ENCODE results near the gene WNT8A.
"Not testable (repeated sequence)": the region's sequence is repeated elsewhere in the genome, so short reads cannot be mapped to it uniquely, and the experiment has no call there.

Gene WNT8A, protein sequence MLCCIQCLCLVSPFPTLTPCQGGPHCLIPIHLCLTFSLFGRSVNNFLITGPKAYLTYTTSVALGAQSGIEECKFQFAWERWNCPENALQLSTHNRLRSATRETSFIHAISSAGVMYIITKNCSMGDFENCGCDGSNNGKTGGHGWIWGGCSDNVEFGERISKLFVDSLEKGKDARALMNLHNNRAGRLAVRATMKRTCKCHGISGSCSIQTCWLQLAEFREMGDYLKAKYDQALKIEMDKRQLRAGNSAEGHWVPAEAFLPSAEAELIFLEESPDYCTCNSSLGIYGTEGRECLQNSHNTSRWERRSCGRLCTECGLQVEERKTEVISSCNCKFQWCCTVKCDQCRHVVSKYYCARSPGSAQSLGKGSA

DNA sequence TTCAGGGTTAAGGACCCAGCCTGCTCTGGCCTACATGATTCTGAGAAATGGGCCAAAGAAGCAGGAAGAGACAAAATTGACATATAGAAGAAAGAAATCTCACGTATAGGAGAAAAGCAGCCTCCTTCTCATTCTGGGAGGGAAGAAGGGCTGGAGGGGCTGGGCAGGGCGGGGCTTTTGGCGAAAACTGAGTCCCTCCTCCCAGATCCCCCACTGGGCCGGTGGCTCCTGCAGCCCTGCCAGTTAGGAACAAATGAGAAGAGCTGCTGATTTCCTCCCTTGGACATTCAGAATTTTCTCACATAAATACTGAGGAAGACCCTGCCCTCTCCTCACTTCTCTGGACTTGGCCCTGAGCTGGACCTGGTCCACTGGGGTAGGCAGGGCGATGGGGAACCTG is at the start of gene WNT8A:
TSS of gene WNT8A (plus strand) at position 332 of the 400 bp plus-strand sequence. CDS start 95 bp downstream, outside the sequence.
- DNase-seq (ENCODE audit: low spot score), result no peak

DNA sequence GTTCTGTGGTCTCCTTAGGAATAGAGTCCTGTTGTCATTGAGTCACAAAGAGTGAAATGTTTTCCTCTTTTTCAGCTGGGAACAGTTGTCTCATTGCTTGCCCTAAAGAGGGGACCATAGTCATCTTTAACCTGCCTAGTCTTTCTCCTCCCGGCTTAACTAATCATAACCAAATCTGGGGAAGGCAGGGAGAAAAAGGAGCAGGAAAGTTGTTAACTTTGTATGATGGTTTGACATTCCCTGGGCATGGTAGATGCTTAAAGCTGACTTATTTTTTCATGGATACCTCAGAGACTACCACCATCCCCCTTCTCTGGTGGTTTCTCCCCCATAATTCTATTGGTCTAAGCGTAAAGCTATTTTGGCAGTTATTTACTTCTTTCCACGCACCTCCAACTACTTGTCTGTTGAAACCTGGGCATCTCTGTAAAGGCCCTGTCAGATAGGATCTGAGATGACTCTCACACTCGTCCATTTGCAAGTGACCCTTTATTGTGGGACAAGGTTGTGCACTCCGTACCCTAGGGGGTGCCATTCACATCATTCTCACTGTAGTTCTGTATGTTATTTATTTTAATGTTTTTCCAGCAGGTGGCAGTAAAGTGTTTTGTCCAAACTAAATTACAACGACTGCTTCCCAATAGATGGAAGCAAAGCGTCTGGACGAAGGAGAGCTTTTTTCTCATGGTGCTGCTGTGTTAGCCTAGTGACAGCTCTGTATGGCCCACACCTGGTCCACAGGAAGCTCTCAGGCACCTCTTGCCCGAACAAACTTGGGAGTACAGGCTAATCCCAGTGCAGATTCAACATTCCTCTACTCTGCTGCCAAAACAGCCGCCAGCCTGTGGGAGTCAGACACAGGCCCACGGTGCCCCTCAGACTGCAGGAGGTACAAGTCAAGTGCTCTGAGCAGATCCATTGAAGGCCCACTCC is 48.0 kb upstream of the WNT8A start:
- peak; percentile 97 for DNase-seq (ENCODE audit: low spot score)

DNA sequence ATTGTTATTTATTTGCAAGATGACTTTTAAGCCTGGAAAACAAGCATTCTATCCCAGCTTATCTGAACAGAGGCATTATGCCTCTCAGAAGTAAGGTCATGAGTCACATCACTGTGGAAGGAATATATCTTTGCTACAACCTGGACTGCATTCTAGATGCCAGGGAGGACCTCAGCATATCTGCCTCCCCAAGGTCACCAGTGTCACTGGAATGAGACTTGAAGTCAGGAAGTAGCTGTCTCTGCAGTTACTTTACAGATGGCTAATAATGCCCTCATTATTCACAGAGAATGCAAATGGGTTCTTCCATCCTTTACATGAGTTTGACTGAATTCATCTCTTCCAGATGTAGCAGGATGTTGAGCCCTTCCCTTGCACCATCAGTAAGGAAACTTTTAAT is 46.6 kb upstream of the WNT8A start:
- no peak for DNase-seq (ENCODE audit: low spot score)

DNA sequence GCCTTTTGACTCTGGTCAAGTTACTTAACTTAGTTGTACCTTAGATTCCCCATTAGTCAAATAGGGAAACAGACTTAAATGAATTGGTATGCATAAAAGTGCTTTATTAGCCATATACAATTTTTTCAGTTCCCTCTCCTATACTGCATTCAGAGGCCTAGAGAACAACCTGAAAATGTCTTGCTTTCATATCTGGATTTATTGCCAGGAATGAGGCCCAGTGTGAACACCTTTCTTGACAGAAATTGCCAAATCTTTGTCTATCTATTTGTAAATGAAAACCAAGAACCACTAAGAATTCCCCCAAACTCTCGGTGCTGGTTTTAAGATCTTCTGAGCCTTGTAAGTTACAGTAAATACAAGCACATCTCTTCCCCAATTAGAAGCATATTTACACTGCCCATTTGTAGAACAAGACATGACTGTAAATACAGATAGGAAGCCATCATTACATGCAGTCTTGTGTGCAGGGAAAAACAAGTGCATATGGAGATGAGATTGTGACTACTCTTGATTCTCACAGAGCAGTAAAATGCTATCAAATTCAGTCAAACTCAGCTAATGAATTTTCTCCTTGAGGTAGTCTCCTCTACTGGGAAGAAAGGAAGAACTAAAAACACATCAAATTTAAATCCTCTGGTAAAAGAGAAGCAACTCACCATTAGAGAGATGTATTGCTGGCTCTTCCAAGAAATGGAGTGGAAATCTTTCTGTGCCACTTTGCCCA is 45.8 kb upstream of the WNT8A start:
- DNase-seq (ENCODE audit: low spot score), result no peak

DNA sequence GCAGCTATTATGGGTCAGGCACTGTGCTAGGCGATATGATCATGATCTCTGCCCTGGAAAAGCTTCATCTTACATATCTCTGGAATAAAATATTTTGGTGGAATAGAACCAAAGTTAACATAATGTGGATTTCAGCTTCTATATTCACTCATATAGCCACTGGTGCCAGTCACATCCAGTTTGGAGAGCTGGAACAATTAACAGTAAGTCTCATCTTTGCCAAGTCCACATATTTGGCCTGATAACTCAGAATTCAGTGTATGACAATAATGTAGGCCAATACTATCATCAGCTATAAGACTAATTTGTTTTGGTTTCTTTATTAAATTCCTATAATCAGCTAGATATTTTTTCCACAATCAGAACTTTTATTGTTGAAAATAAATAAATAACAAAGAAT is 45.0 kb upstream of the WNT8A start:
- no peak for DNase-seq (ENCODE audit: low spot score)

DNA sequence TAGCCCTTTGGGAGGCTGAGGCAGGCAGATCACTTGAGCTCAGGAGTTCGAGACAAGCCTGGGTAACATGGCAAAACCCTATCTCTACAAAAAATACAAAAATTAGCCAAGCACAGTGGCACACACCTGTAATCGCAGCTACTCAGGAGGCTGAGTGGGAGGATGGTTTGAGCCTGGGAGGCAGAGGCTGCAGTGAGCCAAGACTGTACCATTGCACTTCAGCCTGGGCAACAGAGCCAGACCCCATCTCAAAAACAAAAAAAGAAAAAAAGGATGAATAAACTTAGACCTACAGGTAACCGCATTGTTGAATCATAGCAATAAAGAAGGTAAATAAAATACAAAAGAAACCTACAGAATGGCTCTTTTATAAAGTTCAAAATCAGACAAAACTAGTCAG is 38.5 kb upstream of the WNT8A start:
- not testable (repeated sequence) for DNase-seq (ENCODE audit: low spot score)

DNA sequence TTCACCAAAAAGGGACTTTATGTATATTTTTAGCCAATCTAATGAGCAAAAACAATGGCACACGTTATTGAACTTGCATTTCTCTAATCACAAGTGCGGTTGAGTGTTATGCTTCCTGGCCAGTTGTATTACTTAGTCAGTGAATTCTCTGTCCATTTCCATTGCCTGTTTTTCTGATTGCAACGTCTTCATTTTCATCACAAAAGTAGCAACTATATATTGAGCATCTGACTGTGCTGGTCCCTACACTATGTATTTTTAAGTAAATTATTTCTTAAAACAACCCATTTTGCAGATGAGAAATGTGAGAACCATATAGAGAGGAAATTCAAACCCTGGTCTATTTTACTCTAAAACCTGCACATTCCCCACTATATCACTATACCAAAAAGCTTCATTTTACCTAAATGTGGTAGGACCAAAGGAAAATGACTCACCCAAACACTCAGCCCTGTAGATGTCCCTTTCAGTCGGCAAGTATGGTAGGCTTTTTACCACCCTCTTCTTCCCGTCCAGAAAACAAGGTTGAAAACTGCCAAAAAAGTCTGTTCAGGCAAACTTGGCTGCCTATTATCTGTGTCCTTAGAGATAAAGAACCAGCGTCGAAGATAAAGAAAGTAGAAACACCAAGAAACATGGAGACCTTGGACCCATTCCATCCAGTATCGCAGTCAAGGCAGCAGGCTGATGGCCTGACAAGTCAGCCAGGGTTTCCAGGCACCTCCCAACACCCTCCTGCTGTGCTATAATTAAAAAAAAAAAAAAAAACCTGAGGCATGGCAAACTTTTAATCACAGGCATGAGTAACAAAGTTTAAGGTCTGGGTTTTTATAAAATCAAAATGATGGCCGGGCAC is 32.2 kb upstream of the WNT8A start:
- no peak for DNase-seq (ENCODE audit: low spot score)

DNA sequence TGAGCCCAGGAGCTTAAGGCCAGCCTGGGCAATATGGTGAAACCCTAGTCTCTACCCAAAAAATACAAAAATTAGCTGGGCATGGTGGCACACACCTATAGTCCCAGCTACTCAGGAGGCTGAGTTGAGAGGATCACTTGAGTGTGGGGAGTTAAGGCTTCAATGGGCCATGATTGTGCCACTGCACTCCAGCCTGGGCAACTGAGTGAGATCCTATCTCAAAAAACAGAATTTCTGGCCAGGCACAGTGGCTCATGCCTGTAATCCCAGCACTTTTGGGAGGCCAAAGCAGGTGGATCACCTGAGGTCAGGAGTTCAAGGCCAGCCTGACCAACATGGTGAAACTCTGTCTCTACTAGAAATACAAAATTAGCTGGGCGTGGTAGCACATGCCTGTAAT is 31.1 kb upstream of the WNT8A start:
- not testable (repeated sequence) for DNase-seq (ENCODE audit: low spot score)

DNA sequence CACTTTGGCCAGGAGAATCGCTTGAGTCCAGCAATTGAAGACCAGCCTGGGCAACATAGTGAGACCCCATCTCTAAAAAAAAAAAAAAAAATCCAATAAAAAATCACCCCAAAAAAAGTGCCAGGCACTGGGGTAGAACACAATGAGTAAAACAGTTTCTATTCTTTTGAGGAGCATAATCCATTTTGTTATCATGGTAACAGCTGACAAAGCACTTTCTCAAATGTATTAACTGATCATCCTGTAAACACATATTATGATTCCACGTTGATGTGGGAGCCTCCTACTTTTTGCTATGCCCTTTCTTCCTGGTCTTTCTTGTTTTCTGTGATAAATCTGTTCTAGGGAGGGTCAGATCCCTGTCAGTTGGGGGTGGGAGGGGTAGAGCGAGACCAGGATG is 30.3 kb upstream of the WNT8A start:
- no peak for DNase-seq (ENCODE audit: low spot score)

DNA sequence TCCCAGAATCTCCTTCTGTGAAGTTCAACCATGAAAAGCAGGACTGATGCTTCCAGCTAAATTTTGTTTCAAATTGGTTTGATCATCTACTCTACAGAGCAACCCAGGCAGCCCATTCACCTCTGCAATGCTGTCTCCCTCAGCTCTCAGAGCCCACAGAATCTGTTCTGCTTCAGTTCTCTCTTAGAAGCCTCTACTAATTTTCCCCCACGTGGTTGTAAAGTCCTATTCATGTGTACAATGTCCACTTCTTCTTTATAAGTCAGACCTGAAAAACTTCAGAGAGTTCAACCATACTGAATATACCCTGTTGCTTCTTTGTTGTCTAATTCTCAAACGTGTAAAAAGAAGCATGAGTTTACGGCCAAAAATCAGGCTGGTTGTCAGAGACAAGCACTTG is 29.6 kb upstream of the WNT8A start:
- no peak for DNase-seq (ENCODE audit: low spot score)

DNA sequence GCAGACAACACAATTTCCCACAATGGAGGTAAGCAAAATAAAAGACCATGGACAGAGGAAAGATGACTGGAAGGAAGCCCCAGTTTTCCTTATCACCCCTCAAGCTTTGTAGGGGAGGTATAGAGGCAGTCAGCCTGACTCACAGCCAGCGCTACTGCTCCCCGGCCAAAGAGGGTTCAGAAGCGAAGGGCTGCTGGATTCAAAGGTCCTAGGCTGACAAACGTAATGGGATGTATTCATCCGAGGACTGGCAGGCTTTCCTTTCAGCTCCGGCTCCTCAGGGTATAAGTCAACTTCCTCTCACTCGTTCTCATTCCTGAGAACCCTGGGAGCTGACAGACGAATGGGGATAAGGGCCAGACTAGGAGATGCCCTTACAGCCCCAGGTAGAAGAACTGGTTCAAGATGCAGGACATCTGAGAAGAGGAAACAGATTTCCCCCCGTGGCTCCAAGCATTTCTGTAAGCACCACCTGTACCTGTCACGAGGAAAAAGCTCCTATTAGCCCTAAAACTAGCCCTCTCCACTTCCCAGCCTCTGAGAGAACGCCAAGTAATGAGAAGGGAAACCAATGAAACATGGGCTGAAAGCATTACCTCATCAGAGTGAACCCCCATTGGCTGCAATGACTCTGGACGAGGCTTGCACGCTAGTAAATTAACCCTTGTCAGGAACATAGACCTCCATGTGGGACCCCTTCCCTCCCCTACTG is 28.8 kb upstream of the WNT8A start:
- no peak for DNase-seq (ENCODE audit: low spot score)

DNA sequence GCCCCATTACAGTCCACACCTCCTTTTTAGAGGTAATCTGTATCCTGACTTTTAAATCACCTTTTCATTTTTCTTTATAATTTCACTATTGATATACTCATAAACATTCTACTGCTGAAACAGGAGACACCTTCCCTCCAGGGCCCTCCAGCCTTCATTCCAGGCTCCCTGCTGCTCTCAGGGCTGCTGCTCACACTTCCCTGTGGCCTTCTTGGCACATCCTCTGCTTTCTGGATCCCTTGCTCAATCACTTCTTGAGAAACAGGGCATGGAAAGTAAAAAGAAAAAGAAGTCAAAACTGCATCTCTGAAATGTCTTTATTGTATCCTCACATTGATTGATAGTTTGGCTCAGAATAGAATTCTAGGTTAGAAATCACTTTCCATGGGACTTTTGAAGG is 19.3 kb upstream of the WNT8A start:
- DNase-seq (ENCODE audit: low spot score), result no peak

DNA sequence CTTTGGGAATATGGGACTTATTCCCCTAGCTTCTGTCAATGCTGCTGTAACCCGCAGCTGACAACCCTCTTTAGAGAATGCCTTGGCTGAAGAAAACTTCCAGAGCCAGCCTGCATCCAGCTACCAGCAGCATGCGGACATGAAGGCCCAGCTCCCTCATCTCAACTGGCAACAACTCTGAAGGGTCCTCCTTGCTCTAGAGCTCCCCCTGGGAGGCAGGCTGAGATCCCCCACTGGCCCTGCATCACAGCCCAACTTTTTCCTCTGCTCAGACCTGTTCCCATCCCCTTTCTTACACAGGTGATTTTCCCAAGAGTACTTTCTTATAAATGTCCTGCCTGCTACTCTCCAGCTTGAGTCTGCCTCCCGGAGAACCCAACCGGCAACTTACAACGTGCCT is 18.7 kb upstream of the WNT8A start:
- no peak for DNase-seq (ENCODE audit: low spot score)

DNA sequence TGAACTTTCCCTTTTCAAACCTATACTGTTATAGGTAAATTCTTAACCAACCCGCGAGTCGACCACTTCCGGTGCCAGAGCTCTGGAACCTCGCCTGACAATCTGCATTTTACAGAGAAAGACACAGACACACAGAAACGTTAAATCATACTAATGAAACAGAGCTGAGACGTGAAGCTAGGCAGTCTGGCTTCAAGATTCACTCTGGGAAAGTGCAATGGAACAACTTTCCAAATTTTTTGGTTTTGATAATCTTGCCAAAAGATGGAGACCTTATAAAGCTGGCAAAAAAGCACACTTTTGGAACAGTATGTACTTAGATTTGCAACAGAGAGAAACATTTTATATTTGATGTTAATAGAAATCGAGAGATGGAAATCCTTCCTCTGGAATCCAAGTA is 15.9 kb upstream of the WNT8A start:
- DNase-seq (ENCODE audit: low spot score), result no peak

DNA sequence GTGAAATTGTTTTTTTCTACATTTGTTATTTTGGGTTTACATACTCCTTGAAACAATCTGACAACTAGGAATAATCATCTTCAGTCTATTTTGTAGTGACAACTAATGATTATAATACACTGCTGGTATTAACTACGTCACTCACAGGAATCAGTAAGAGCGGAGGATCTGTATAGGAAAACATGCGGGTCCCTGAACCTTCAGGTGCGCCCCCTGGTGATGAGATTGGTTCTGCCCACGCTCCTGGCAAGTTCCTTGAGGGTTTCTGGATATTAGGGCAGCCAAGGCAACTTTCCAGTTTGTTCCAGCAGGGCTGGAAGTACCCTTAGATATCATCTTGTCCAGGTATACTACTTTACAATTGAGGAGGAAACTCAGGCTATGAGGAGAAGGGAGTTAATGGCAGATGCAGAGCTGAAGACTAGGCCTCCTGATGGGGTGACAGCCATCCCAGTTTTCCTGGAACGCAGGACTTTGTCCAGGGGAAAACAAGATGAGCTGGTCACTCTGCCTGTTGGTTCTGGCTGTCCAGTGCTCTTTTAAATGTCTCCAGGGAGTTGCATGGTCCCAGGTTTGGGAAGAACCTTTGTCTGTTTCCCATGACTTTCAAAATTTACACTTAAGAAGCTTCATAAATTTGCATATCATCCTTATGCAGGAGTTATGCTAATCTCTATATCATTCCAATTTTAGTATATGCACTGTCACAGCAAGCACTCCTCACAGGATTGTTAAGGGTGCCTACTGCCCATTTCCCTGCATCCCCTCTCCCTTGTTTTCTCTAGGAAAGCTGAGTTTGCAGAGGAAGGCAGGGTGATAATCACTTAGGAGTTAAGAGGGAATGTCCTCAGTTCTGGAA is 14.9 kb upstream of the WNT8A start:
- DNase-seq (ENCODE audit: low spot score), result peak; percentile 81

DNA sequence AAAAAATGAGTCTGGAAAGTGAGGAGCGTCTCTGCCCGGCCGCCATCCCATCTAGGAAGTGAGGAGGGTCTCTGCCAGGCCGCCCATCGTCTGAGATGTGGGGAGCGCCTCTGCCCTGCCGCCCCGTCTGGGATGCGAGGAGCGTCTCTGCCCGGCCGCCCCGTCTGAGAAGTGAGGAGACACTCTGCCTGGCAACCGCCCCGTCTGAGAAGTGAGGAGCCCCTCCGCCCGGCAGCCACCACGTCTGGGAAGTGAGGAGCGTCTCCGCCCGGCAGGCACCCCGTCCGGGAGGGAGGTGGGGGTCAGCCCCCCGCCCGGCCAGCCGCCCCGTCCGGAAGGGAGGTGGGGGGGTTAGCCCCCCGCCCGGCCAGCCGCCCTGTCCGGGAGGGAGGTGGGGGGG is 13.8 kb upstream of the WNT8A start:
- not testable (repeated sequence) for DNase-seq (ENCODE audit: low spot score)

DNA sequence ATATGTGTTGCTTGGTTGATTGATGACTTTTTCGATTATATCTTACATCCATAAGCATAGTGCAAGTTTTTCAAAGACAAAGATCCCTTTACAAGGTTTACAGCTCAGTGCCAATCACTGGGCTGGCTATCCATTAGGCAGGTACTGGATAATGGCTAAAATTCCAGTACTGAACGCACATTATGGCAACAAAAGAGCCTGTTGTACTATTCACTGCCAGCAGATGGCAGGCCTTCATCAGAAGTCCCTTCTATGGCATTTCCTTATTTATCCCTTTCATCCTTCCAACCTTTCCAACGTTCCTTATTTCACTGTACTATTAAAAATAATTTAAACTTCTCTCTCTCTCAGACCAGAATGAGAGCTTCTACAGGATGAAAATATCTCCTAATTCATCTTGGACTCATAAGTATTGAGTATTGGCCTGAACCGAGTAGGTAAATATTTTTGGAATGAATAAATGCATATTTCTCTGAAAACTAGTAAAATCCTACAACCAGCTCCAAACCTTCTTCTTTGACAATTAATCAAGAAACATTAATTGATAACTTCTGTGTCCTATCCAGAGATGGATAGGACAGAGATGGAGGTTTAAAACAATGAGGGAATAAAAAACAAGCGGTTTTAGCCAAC is 6.7 kb upstream of the WNT8A start:
- DNase-seq (ENCODE audit: low spot score), result peak; percentile 77

DNA sequence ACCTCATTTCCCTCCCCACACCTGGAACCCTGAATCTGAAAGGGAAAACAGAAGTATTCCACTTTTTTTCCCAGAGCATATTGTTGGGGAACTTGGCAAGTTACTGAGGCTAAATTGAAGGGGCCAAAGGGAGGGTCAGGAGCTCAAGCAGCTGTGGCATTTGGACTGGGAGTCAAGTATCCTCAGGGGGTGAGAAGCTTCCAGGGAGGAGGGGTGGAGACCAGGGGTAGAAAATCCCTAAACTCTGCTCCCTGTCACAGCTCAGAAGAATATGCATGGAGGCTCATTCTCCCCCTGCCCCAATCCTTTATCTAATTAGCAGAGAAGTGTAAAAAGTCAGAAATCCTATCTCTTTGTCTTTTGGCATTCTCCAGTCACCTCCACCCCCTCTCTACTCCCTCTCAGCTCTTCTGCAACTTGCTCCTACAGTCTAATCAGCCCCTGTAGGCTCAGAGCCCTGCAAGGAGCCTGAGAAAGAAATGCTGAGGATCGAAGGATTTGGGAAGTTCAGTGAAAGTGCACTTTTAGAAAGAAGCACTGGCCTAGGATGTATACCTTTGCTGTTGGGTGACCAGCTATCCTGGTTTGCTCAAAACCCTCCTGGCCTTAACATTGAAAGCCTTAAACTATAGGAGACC is 5.7 kb upstream of the WNT8A start:
- DNase-seq (ENCODE audit: low spot score), result no peak

DNA sequence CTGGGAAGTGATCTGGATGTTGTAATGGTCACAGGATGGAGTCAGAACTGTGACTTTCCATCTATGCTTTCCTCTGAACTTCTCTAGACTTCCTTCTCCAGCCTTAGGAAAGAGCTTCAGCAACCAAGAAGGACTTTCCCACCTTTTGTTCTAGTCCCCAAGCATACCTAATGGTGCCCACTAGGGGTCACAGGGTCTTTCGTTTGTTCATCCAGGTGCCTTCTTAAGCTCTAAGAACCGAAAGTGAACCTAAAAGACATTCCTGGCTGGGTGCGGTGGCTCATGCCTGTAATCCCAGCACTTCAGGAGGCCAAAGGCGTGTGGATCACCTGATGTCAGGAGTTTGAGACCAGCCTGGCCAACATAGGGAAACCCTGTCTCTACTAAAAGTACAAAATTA is 1.8 kb upstream of the WNT8A start:
- no peak for DNase-seq (ENCODE audit: low spot score)

All from RKO (cell line).